LNCaP clone FGC (cell line): ENCODE measurements around the gene ST3GAL3.

Experiments used
- DNase-seq: peaks from one replicate; pipeline ENCODE4 v3.0.0-alpha.2; 2011; ENCODE audit warnings: low read depth
- H3K4me3 ChIP-seq: 2 replicates; pipeline ENCODE4 v1.5.1; 2011; ENCODE audit warnings: mild to moderate bottlenecking, low read depth, low read length, control low read depth
- CTCF ChIP-seq: IDR thresholded peaks from 2 replicates; pipeline ENCODE4 v1.5.1; 2012; ENCODE audit warnings: mild to moderate bottlenecking; ENCODE audit not compliant: control insufficient read depth, insufficient read depth; ENCODE audit errors: extremely low read depth

The ST3GAL3 gene

DNA sequence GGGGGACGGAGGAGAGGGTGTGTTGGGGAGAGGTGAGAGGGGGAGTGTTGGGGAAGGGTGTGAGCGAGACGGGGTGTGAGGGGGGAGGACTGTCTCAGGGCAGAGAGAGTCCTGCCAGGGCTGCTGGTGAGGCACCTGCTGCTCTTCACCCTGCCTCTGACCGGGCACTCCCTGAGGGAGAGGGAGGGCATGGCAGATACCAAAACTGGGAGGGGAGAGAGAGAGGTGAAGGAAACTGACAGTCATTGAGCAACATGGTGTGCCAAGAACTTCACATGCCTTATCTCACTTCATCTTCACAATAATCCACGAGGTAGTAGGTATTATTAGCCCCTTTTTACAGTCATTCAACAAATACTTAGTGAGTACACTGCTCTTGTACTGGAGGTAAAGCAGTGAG, 164.9 kb downstream of the ST3GAL3 start:
- no peak overlapping the region for H3K4me3 ChIP-seq
- DNase-seq, result peak; percentile 22
- no peak for TF ChIP-seq CTCF

DNA sequence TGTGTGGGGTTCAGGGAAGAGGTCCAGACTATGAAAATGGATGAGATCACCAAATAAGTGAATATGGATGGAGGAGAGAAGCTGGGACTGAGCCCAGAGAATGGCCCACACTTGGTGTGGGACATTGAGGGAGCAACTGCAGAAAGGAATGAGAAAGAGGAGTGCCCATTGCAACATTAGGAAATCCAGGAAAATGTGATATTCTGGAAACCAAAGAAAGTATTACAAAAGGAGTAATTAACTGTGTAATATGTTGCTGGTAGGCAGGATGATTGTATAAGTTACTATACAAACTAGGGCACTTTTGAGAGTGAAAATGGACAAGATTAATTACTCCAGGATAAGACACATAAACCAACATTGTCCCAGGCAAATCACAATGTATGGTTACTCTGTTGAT, 166.5 kb downstream of the ST3GAL3 start:
- DNase-seq, result no peak
- no peak for TF ChIP-seq CTCF
- no peak overlapping the region for H3K4me3 ChIP-seq

GRCh38 chr1:43874716-43875115, 167.4 kb downstream of the ST3GAL3 start:
- no peak overlapping the region for H3K4me3 ChIP-seq
- DNase-seq, result no peak
- TF ChIP-seq CTCF, result no peak

- DNase-seq, result no peak
- TF ChIP-seq CTCF, result no peak
- H3K4me3 ChIP-seq, result no peak overlapping the region
Observed at GRCh38 chr1:43875331-43875730, 168.0 kb downstream of the ST3GAL3 start.

- no peak for DNase-seq
- no peak overlapping the region for H3K4me3 ChIP-seq
- TF ChIP-seq CTCF, result no peak
Observed at GRCh38 chr1:43877101-43877500, 169.8 kb downstream of the ST3GAL3 start.

DNA sequence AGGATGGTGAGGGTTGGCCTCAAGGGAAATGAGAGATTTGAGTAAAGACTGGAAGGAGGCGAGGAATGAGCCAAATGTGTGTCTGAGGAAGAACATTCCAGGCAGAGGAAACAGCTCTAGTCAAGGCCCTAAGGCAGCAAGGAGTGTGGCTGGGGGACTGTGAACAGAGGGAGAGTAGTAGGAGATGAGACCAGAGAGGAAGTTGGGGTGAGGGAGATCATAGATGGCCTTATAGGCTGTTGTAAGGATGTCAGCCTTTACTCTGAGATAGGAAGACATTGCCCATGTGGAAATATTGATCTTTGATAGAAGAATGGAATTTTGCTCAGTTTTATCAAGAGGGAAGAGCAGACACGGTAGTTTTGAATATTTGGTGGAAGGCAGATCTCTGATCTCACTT, 171.1 kb downstream of the ST3GAL3 start:
- no peak for TF ChIP-seq CTCF
- no peak for DNase-seq
- H3K4me3 ChIP-seq, result no peak overlapping the region

- no peak overlapping the region for H3K4me3 ChIP-seq
- no peak for DNase-seq
- no peak for TF ChIP-seq CTCF
Observed at GRCh38 chr1:43878854-43879253, 171.5 kb downstream of the ST3GAL3 start.
